Spleen (tissue), 11 donors: ENCODE measurements around the gene SNIP1. TPM values are rescaled to one million over a fixed set of nuclear protein-coding genes. Genes with fewer than 3 reads are reported as not detected.

Experiments used
- DNase-seq: peaks from one replicate; pipeline ENCODE4 v3.0.0-alpha.2; 2020
- H3K27ac ChIP-seq, 8 donors: fragments of 200-600 bp; sonication (generic) in 7 of 8; 1 replicate in 4 of 8; 2 replicates in 4 of 8; pipeline versions ENCODE4 v1.5.0 to v1.8.0; 2016 to 2021; ENCODE audit warnings: inconsistent platforms in 4 of 8, mild to moderate bottlenecking in 4 of 8, moderate library complexity in 1 of 8
- H3K27me3 ChIP-seq, 7 donors: fragments of 200-600 bp; sonication (generic) in 6 of 7; replicated peaks in 1 of 7; 1 replicate in 4 of 7; 2 replicates in 3 of 7; pipeline versions ENCODE4 v1.5.0 to v1.8.0; 2016 to 2021; ENCODE audit warnings: inconsistent platforms in 3 of 7, mild to moderate bottlenecking in 1 of 7
- H3K36me3 ChIP-seq, 6 donors: fragments of 200-600 bp; sonication (generic) in 5 of 6; 1 replicate in 4 of 6; 2 replicates in 2 of 6; pipeline versions ENCODE4 v1.5.0 to v1.8.0; 2016 to 2021; ENCODE audit warnings: inconsistent platforms in 2 of 6
- H3K4me1 ChIP-seq, 6 donors: fragments of 200-600 bp; sonication (generic) in 5 of 6; 1 replicate in 3 of 6; 2 replicates in 3 of 6; pipeline versions ENCODE4 v1.5.0 to v1.8.0; 2016 to 2021; ENCODE audit warnings: inconsistent platforms in 3 of 6
- H3K4me3 ChIP-seq, 8 donors: fragments of 200-600 bp; sonication (generic) in 7 of 8; 1 replicate in 4 of 8; 2 replicates in 4 of 8; pipeline versions ENCODE4 v1.5.0 to v1.8.0; 2016 to 2021; ENCODE audit warnings: inconsistent platforms in 4 of 8, mild to moderate bottlenecking in 4 of 8, moderate library complexity in 2 of 8
- H3K9me3 ChIP-seq, 8 donors: fragments of 200-600 bp; sonication (generic) in 7 of 8; 1 replicate in 4 of 8; 2 replicates in 4 of 8; pipeline versions ENCODE4 v1.5.0 to v1.8.0; 2016 to 2021; ENCODE audit warnings: inconsistent platforms in 4 of 8
- CTCF ChIP-seq, 11 experiments: fragments of 200-600 bp in 7 of 11; fragments of 450-650 bp in 4 of 11; sonication (generic) in 4 of 11; IDR thresholded peaks in 8 of 11; conservative IDR thresholded peaks in 3 of 11; 1 replicate in 7 of 11; 2 replicates in 4 of 11; pipeline versions ENCODE4 v1.4.0 to v1.8.0; 2016 to 2021; ENCODE audit warnings: antibody characterized with exemption in 11 of 11, inconsistent platforms in 4 of 11, mild to moderate bottlenecking in 1 of 11
- POLR2A ChIP-seq, 3 donors: fragments of 450-650 bp; IDR thresholded peaks; one replicate each; pipeline ENCODE4 v1.5.1; 2017; ENCODE audit warnings: antibody characterized with exemption in 3 of 3, mild to moderate bottlenecking in 1 of 3
- POLR2AphosphoS5 ChIP-seq, 3 donors: sonication (generic); formaldehyde crosslinking; IDR thresholded peaks; one replicate each; pipeline ENCODE4 v1.5.1; 2017; ENCODE audit warnings: antibody characterized with exemption in 3 of 3
- WGBS, 5 donors: extraction: QIAGEN DNeasy Blood & Tissue Kit in 3 of 5; methylation state at CpG; one replicate each; pipeline versions ENCODE4 v1.1.5 to v1.1.7; 2013 to 2018; 5-methylcytosine and 5-hydroxymethylcytosine counted together
- intact Hi-C: fragments of 100-400 bp; cut with DNase I; formaldehyde crosslinking; loops from one replicate; pipeline ENCODE4 v1.15.0; 2023; ENCODE audit warnings: low total_unique reads
- polyA plus RNA-seq, 3 donors: library from polyadenylated mRNA; stranded (reverse); fragments of 200-250 nt; gene quantifications; one replicate each; pipeline ENCODE4 v1.2.1, GENCODE V29; 2013
- total RNA-seq, 7 donors: library from RNA; depleted of rRNA in 3 of 7; stranded (reverse); fragments of >200 nt in 3 of 7; fragmentation: NEBNext Ultra II Directional in 4 of 7; extraction: Animal tissue kit (Norgen Biotek cat#: 25700) in 4 of 7; gene quantifications; one replicate each; pipeline versions ENCODE4 v1.1.0 to v1.2.1, GENCODE V29; 2016 to 2021
- donor health status: healthy with polysubstance abuse.
- donor health status: DM: no; HTN: no; CAD: no; lungs with moderate emphysema.
- donor health status: DM: no; HTN: no; CAD: no.
- donor health status: Bipolar disorder and iron deficiency.
- donor health status: healthy.
- donor health status: DM: no; HTN: no; CAD: no.
- donor health status: DM: yes; HTN: yes; CAD: no.

SNIP1 gene
- total and polyA plus RNA-seq, 10 donors = 4.3 to 26.6 (median 20.3) TPM

- Histone ChIP-seq H3K27ac (peak overlapping the region; percentile 86 to 96 (median 92)), H3K9me3 (no peaks in the 10 kb centered on the region), H3K4me3 (peak overlapping the region; percentile 81 to 100 (median 96)), H3K36me3 (peaks cover 0 to 41% (median 19%) of the 10 kb centered on the region in 6 donors), H3K4me1 (peaks cover 10 to 65% (median 44%) of the 10 kb centered on the region in 6 donors), H3K27me3 (peaks cover 0 to 13% (median 0%) of the 10 kb centered on the region in 7 donors)
- DNase-seq = no peak
- no peak for TF ChIP-seq POLR2AphosphoS5 (IDR thresholded peaks at IDR 0.05)
- no peak for TF ChIP-seq POLR2A (IDR thresholded peaks at IDR 0.05)
- TF ChIP-seq CTCF (IDR thresholded peaks at IDR 0.05 in 8 of 11, conservative IDR thresholded peaks at IDR 0.05 in 3 of 11) = no peak
- WGBS, 5 donors = 2 to 8% (median 6%) methylated on average over 11 of the region's 11 CpGs
- intact Hi-C loops = loop anchor here (2.0 to 5.0 kb wide), 2 partner anchors 39 to 44 kb away; partner anchors contain the start of genes GNL2 and MEAF6
These were observed 531 bp downstream of the SNIP1 start for GRCh38 chr1:37553598-37553926.

- no peaks in the 10 kb centered on the region for H3K27me3 ChIP-seq
- H3K4me3 ChIP-seq = no peak overlapping the region
- TF ChIP-seq POLR2A (IDR thresholded peaks at IDR 0.05) = no peak
- TF ChIP-seq POLR2AphosphoS5 (IDR thresholded peaks at IDR 0.05) = no peak
- TF ChIP-seq CTCF (IDR thresholded peaks at IDR 0.05 in 8 of 11, conservative IDR thresholded peaks at IDR 0.05 in 3 of 11) = no peak
- intact Hi-C loops = no loop called here
- WGBS, 5 donors = 94 to 97% (median 95%) methylated on average over 6 of the region's 6 CpGs
- peak overlapping the region in 1 of 8 donors; percentile 32 for H3K27ac ChIP-seq
- H3K36me3 ChIP-seq = peaks cover 0 to 83% (median 56%) of the 10 kb centered on the region in 6 donors
- H3K4me1 ChIP-seq = peaks cover 7 to 51% (median 35%) of the 10 kb centered on the region in 6 donors
- H3K9me3 ChIP-seq = no peaks in the 10 kb centered on the region
- DNase-seq = no peak
These were observed 4.8 kb downstream of the SNIP1 start for GRCh38 chr1:37549341-37549740.

GRCh38 chr1:37545019-37545418, 9.1 kb downstream of the SNIP1 start:
- intact Hi-C loops = no loop called here
- peaks cover 0 to 13% (median 3%) of the 10 kb centered on the region in 6 donors for H3K4me1 ChIP-seq
- H3K36me3 ChIP-seq = peaks cover 1 to 100% (median 78%) of the 10 kb centered on the region in 6 donors
- H3K9me3 ChIP-seq = no peaks in the 10 kb centered on the region
- WGBS, 5 donors = 61 to 77% (median 74%) methylated on average over 5 of the region's 5 CpGs
- TF ChIP-seq POLR2A (IDR thresholded peaks at IDR 0.05) (no peak), POLR2AphosphoS5 (IDR thresholded peaks at IDR 0.05) (no peak), CTCF (IDR thresholded peaks at IDR 0.05 in 8 of 11, conservative IDR thresholded peaks at IDR 0.05 in 3 of 11) (no peak)
- no peak overlapping the region for H3K27ac ChIP-seq
- H3K4me3 ChIP-seq = no peak overlapping the region
- DNase-seq = no peak
- H3K27me3 ChIP-seq = no peaks in the 10 kb centered on the region

GRCh38 chr1:37544530-37544929, 9.6 kb downstream of the SNIP1 start:
- intact Hi-C loops = no loop called here
- Histone ChIP-seq H3K36me3 (peaks cover 2 to 100% (median 81%) of the 10 kb centered on the region in 6 donors), H3K27ac (no peak overlapping the region), H3K4me3 (no peak overlapping the region), H3K9me3 (no peaks in the 10 kb centered on the region), H3K27me3 (no peaks in the 10 kb centered on the region), H3K4me1 (peaks cover 0 to 8% (median 0%) of the 10 kb centered on the region in 6 donors)
- DNase-seq = no peak
- TF ChIP-seq POLR2A (IDR thresholded peaks at IDR 0.05) (no peak), POLR2AphosphoS5 (IDR thresholded peaks at IDR 0.05) (peak in 1 of 3 donors; percentile 56)
- WGBS, 5 donors = 96 to 98% (median 97%) methylated on average over 21 of the region's 21 CpGs
